ENCODE data around the gene CFAP74. TPM values are rescaled to one million over a fixed set of nuclear protein-coding genes. Genes with fewer than 3 reads are reported as not detected.

The CFAP74 gene
- total RNA-seq, 3 donors from 2014 or later (not counting 1 experiment from before 2014, with no cell fraction given): not detected

Other genes with a start within 250 kb of the CFAP74 start
- 100 to 1,000 TPM in 2 of 3 donors, 10 to 100 TPM in 1; 97.7 to 117 (median 112) TPM for gene NADK, start 225.3 kb downstream of the CFAP74 start, total RNA-seq
- gene GNB1, start 112.7 kb downstream of the CFAP74 start, total RNA-seq: 100 to 1,000 TPM; 285 to 304 (median 289) TPM
- 1 to 10 TPM; 2.1 to 3.9 (median 2.9) TPM for gene CALML6, start 88.5 kb downstream of the CFAP74 start, total RNA-seq
- under 1 TPM in 1 of 3 donors, not detected in 2; 0.41 TPM for gene TMEM52, start 84.5 kb downstream of the CFAP74 start, total RNA-seq
- under 1 TPM in 2 of 3 donors, not detected in 1; 0.19 to 0.33 TPM for gene GABRD, start 15.6 kb upstream of the CFAP74 start, total RNA-seq
- gene PRKCZ, start 46.6 kb upstream of the CFAP74 start, total RNA-seq: 10 to 100 TPM; 25.1 to 37.1 (median 30.5) TPM
- 10 to 100 TPM; 40.3 to 53.0 (median 43.3) TPM for gene FAAP20, start 191.0 kb upstream of the CFAP74 start, total RNA-seq
- gene SKI, start 224.5 kb upstream of the CFAP74 start, total RNA-seq: 100 to 1,000 TPM in 2 of 3 donors, 10 to 100 TPM in 1; 96.9 to 145 (median 140) TPM